Ureter (tissue), 1 donor: ENCODE data around the gene DUSP15. TPM values are rescaled to one million over a fixed set of nuclear protein-coding genes. Genes with fewer than 3 reads are reported as not detected.

ENCODE experiments used
- DNase-seq: peaks from one replicate; pipeline ENCODE4 v3.0.0-alpha.2; 2020; ENCODE audit warnings: low spot score
- total RNA-seq: library from RNA; stranded (reverse); gene quantifications from one replicate; pipeline ENCODE4 v1.2.4, GENCODE V29; 2023
- donor health status: DM: yes; HTN: yes; CAD: no.

The DUSP15 gene
- total RNA-seq, 1 donor from 2014 or later: 4.7 TPM

GRCh38 chr20:31894980-31895675 lies 24.8 kb upstream of the DUSP15 start:
- peak; percentile 67 for DNase-seq

- no peak for DNase-seq
Measured at GRCh38 chr20:31890646-31891045, 20.3 kb upstream of the DUSP15 start.

- DNase-seq: no peak
Measured at GRCh38 chr20:31883829-31884228, 13.5 kb upstream of the DUSP15 start.

GRCh38 chr20:31881945-31882344 lies 11.6 kb upstream of the DUSP15 start:
- DNase-seq: no peak

GRCh38 chr20:31879143-31879987 lies 9.0 kb upstream of the DUSP15 start:
- DNase-seq: peak; percentile 93

- DNase-seq: no peak
Measured at GRCh38 chr20:31877684-31878083, 7.4 kb upstream of the DUSP15 start.

- no peak for DNase-seq
Measured at GRCh38 chr20:31875671-31876070, 5.3 kb upstream of the DUSP15 start.

GRCh38 chr20:31872406-31872805 lies 2.1 kb upstream of the DUSP15 start:
- no peak for DNase-seq

GRCh38 chr20:31871618-31871954 lies 1.3 kb upstream of the DUSP15 start:
- DNase-seq: no peak

GRCh38 chr20:31870726-31871617 lies 645 bp upstream of the DUSP15 start:
- no peak for DNase-seq

- DNase-seq: no peak
Measured at GRCh38 chr20:31869673-31869941, 720 bp downstream of the DUSP15 start.

GRCh38 chr20:31868853-31869672 lies 1.3 kb downstream of the DUSP15 start:
- DNase-seq: no peak

GRCh38 chr20:31866221-31866620 lies 4.1 kb downstream of the DUSP15 start:
- no peak for DNase-seq

- DNase-seq: no peak
Measured at GRCh38 chr20:31864521-31865400, 5.6 kb downstream of the DUSP15 start.

- DNase-seq: no peak
Measured at GRCh38 chr20:31863296-31864085, 6.8 kb downstream of the DUSP15 start.

- DNase-seq: no peak
Measured at GRCh38 chr20:31862506-31862905, 7.8 kb downstream of the DUSP15 start.

- no peak for DNase-seq
Measured at GRCh38 chr20:31862157-31862470, 8.2 kb downstream of the DUSP15 start.

- no peak for DNase-seq
Measured at GRCh38 chr20:31861385-31862156, 8.8 kb downstream of the DUSP15 start.

- no peak for DNase-seq
Measured at GRCh38 chr20:31861135-31861384, 9.3 kb downstream of the DUSP15 start.
